ENCODE data around the gene CTDP1.
A peak's percentile ranks its signal among the peaks of the same experiment; 100 is the strongest.

Gene CTDP1

GRCh38 chr18:79644006-79644665, 35.5 kb upstream of the CTDP1 start:
- DNase-seq, result peak; percentile 86

- no peak for DNase-seq
These were observed 34.9 kb upstream of the CTDP1 start for GRCh38 chr18:79644666-79645057.

- DNase-seq, result no peak
These were observed 34.2 kb upstream of the CTDP1 start for GRCh38 chr18:79645291-79645983.

- no peak for DNase-seq
These were observed 32.3 kb upstream of the CTDP1 start for GRCh38 chr18:79647307-79647706.

GRCh38 chr18:79650959-79651358, 28.6 kb upstream of the CTDP1 start:
- no peak for DNase-seq

- DNase-seq, result no peak
These were observed 22.1 kb upstream of the CTDP1 start for GRCh38 chr18:79657342-79657996.

GRCh38 chr18:79658366-79658765, 21.2 kb upstream of the CTDP1 start:
- DNase-seq, result no peak

- no peak for DNase-seq
These were observed 19.9 kb upstream of the CTDP1 start for GRCh38 chr18:79659733-79660132.

GRCh38 chr18:79662034-79662433, 17.6 kb upstream of the CTDP1 start:
- DNase-seq, result no peak

GRCh38 chr18:79662439-79662838, 17.2 kb upstream of the CTDP1 start:
- DNase-seq, result no peak

- DNase-seq, result no peak
These were observed 15.0 kb upstream of the CTDP1 start for GRCh38 chr18:79664525-79665125.

- no peak for DNase-seq
These were observed 11.4 kb upstream of the CTDP1 start for GRCh38 chr18:79668203-79668602.

GRCh38 chr18:79672490-79673276, 6.9 kb upstream of the CTDP1 start:
- no peak for DNase-seq

- DNase-seq, result no peak
These were observed 2.4 kb upstream of the CTDP1 start for GRCh38 chr18:79677221-79677620.

GRCh38 chr18:79677840-79678239, 1.8 kb upstream of the CTDP1 start:
- no peak for DNase-seq

- DNase-seq, result peak; percentile 97
These were observed 695 bp upstream of the CTDP1 start for GRCh38 chr18:79678665-79679551.

- DNase-seq, result peak; percentile 74
These were observed 687 bp downstream of the CTDP1 start for GRCh38 chr18:79680100-79680879.

GRCh38 chr18:79680891-79681339, 1.3 kb downstream of the CTDP1 start:
- no peak for DNase-seq

- peak; percentile 85 for DNase-seq
These were observed 2.1 kb downstream of the CTDP1 start for GRCh38 chr18:79681484-79682387.

GRCh38 chr18:79682481-79682880, 2.9 kb downstream of the CTDP1 start:
- no peak for DNase-seq
